Lung (tissue), 12 donors: ENCODE data around the gene PALMD. TPM values are rescaled to one million over a fixed set of nuclear protein-coding genes. Genes with fewer than 3 reads are reported as not detected.
A peak's percentile ranks its signal among the peaks of the same experiment; 100 is the strongest.

ENCODE experiments used
- ATAC-seq: fragments of 200-7000 bp; cut with Tn5 transposase; one replicate; pipeline ENCODE4 v1.9.1; 2020; ENCODE audit warnings: moderate number of reproducible peaks; ENCODE audit not compliant: insufficient read depth, low FRiP score
- DNase-seq, 3 donors: peaks; one replicate each; pipeline ENCODE4 v3.0.0-alpha.2; 2013 to 2017
- H3K27ac ChIP-seq, 2 donors: one replicate each; pipeline ENCODE4 v1.5.1; 2013; ENCODE audit warnings: mild to moderate bottlenecking in 2 of 2, moderate library complexity in 2 of 2, control low read depth in 1 of 2, inconsistent platforms in 1 of 2, low read depth in 1 of 2, low read length in 1 of 2
- H3K27me3 ChIP-seq, 3 donors: one replicate each; pipeline ENCODE4 v1.5.1; 2013; ENCODE audit warnings: low read length in 2 of 3; ENCODE audit not compliant: control insufficient read depth in 3 of 3, insufficient read depth in 3 of 3
- H3K36me3 ChIP-seq, 4 donors: one replicate each; pipeline ENCODE4 v1.5.1; 2013; ENCODE audit warnings: low read length in 4 of 4, mild to moderate bottlenecking in 1 of 4, moderate library complexity in 1 of 4; ENCODE audit not compliant: control insufficient read depth in 4 of 4, insufficient read depth in 4 of 4
- H3K4me1 ChIP-seq, 5 donors: one replicate each; pipeline ENCODE4 v1.5.1; 2013; ENCODE audit warnings: low read length in 5 of 5, mild to moderate bottlenecking in 2 of 5, moderate library complexity in 1 of 5; ENCODE audit not compliant: control insufficient read depth in 5 of 5, insufficient read depth in 5 of 5
- H3K4me3 ChIP-seq: one replicate; pipeline ENCODE4 v1.5.1; 2013; ENCODE audit warnings: mild to moderate bottlenecking, control low read depth, moderate library complexity
- H3K9ac ChIP-seq, 2 donors: one replicate each; pipeline ENCODE4 v1.5.1; 2013; ENCODE audit warnings: low read length in 2 of 2, control low read depth in 1 of 2; ENCODE audit not compliant: insufficient read depth in 1 of 2
- H3K9me3 ChIP-seq, 4 donors: one replicate each; pipeline ENCODE4 v1.5.1; 2013; ENCODE audit warnings: low read length in 3 of 4, mild to moderate bottlenecking in 1 of 4, moderate library complexity in 1 of 4; ENCODE audit not compliant: control insufficient read depth in 4 of 4, insufficient read depth in 3 of 4
- WGBS, 2 donors: extraction: QIAGEN DNeasy Blood & Tissue Kit; methylation state at CpG; one replicate each; pipeline ENCODE4 v1.1.7; 2013; 5-methylcytosine and 5-hydroxymethylcytosine counted together
- polyA plus RNA-seq, 2 donors: library from polyadenylated mRNA; stranded (reverse); fragments of 200-250 nt; gene quantifications; one replicate each; pipeline ENCODE4 v1.2.1, GENCODE V29; 2013
- total RNA-seq, 2 donors: library from RNA; depleted of rRNA in 1 of 2; stranded (reverse); fragments of >200 nt in 1 of 2; gene quantifications; one replicate each; pipeline ENCODE4 v1.2.1, GENCODE V29; 2014 to 2021
- TF ChIP-seq, protein P1 (sequence below): IDR thresholded peaks from 2 replicates; pipeline ENCODE4 v1.5.1; 2012; ENCODE audit warnings: mild to moderate bottlenecking; ENCODE audit errors: control extremely low read depth, extremely low read depth
- donor health status: control.
- donor health status: control.
- donor health status: Bipolar disorder and iron deficiency.
- donor health status: healthy.
- donor health status: DM: yes; HTN: yes; CAD: no.

Gene PALMD
- total and polyA plus RNA-seq, 4 donors: 10.5 to 32.2 (median 22.0) TPM

DNA sequence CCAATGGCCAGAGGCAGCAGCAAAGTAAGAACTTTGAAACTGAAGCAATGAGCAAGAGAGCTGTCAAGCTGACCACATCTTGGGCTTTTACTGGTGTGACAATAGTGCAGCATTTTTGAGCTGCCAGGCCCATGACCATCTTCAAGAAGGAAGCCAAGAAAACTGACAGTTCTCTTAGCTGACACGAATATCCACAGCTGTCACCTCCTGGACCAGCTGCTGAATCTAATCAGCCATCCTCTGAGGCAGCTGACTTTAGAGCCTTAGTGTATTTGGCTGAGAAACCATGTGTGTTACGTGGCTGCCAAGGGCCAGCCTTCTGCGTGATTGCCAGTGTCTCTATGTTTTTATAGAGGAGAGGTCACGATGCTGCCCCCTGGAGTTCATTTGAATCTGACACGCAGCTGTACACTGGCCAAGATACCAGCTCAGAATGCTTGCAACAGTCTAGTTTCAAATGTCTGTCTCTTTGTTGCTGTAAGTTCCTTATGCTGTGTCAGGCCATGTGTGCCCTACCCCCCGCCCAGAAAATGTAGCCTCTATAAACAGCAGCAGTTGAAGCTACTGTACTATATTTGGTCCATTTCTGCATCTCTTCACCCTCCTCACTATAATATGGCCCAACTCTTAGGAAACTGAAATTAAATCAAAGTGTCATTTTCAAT lies 39.7 kb downstream of the PALMD start:
- H3K9ac ChIP-seq: no peak overlapping the region
- H3K27me3 ChIP-seq: no peaks in the 10 kb centered on the region
- H3K27ac ChIP-seq: peak overlapping the region in 1 of 2 donors; percentile 81
- peak; percentile 85 to 91 (median 89) for DNase-seq
- H3K9me3 ChIP-seq: no peaks in the 10 kb centered on the region
- TF ChIP-seq, protein P1, sequence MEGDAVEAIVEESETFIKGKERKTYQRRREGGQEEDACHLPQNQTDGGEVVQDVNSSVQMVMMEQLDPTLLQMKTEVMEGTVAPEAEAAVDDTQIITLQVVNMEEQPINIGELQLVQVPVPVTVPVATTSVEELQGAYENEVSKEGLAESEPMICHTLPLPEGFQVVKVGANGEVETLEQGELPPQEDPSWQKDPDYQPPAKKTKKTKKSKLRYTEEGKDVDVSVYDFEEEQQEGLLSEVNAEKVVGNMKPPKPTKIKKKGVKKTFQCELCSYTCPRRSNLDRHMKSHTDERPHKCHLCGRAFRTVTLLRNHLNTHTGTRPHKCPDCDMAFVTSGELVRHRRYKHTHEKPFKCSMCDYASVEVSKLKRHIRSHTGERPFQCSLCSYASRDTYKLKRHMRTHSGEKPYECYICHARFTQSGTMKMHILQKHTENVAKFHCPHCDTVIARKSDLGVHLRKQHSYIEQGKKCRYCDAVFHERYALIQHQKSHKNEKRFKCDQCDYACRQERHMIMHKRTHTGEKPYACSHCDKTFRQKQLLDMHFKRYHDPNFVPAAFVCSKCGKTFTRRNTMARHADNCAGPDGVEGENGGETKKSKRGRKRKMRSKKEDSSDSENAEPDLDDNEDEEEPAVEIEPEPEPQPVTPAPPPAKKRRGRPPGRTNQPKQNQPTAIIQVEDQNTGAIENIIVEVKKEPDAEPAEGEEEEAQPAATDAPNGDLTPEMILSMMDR: no peak
- peaks cover 0 to 17% (median 5%) of the 10 kb centered on the region in 5 donors for H3K4me1 ChIP-seq
- H3K4me3 ChIP-seq: no peak overlapping the region
- 22 to 43% methylated on average over 6 of the region's 6 CpGs for WGBS, 2 donors
- peaks cover 0 to 31% (median 0%) of the 10 kb centered on the region in 4 donors for H3K36me3 ChIP-seq
- ATAC-seq: peak; percentile 82

DNA sequence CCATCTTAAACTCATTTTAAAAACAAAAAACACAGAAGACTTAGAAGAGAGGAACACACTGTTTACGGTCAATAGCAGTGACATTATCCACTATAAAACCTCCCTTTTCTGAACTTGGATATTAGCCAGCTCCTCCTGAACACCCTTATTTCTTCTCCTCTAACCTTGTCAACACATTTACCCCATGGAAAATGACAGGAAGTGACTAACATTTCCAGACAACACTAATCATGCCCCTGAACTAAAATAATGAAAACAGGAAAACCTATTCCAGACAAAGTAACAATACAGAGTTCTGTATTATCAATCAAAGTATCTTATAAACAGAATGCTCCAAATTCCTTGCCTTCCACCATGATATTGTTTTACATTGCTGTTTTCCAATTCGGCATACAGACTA lies 45.3 kb downstream of the PALMD start:
- no peak overlapping the region for H3K9ac ChIP-seq
- TF ChIP-seq, protein P1: no peak
- no peak for ATAC-seq
- no peak for DNase-seq
- H3K9me3 ChIP-seq: no peaks in the 10 kb centered on the region
- H3K36me3 ChIP-seq: peaks cover 0 to 37% (median 0%) of the 10 kb centered on the region in 4 donors
- no peaks in the 10 kb centered on the region for H3K27me3 ChIP-seq
- no peak overlapping the region for H3K4me3 ChIP-seq
- peaks cover 0 to 14% (median 0%) of the 10 kb centered on the region in 5 donors for H3K4me1 ChIP-seq
- peak overlapping the region in 1 of 2 donors; percentile 66 for H3K27ac ChIP-seq
- WGBS, 2 donors: 65 to 70% methylated on average over 2 of the region's 2 CpGs

DNA sequence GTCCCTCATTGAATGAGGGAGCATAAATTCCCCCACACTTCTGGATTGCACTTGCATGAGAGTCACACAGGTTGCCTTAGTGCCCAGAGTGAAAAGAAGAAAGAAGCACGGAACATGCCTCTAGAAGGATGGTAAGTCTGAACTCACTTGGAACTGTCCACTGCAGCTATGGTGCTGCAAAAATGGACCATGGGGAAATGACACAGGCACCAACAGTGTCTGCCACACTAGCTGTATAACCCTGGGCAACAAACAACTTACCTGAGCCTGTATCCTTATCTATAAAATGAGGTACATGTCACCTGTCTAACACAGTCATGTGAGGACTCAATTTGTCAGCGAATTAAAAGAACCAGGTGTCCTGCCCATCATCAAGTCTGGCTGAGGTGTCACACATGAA lies 50.7 kb downstream of the PALMD start:
- H3K27ac ChIP-seq: no peak overlapping the region
- 60 to 93% methylated on average over 2 of the region's 2 CpGs for WGBS, 2 donors
- TF ChIP-seq, protein P1: no peak

More for the DNA sequence above, 50.7 kb downstream of the PALMD start:
- no peak for DNase-seq
- H3K27me3 ChIP-seq: no peaks in the 10 kb centered on the region
- ATAC-seq: no peak
- no peak overlapping the region for H3K9ac ChIP-seq
- peaks cover 0 to 3% (median 0%) of the 10 kb centered on the region in 4 donors for H3K9me3 ChIP-seq
- peaks cover 0 to 10% (median 0%) of the 10 kb centered on the region in 4 donors for H3K36me3 ChIP-seq
- H3K4me1 ChIP-seq: peaks cover 0 to 14% (median 0%) of the 10 kb centered on the region in 5 donors
- H3K4me3 ChIP-seq: no peak overlapping the region
